Right ventricle myocardium superior (tissue), 1 donor: ENCODE data around the gene MBD1. TPM values are rescaled to one million over a fixed set of nuclear protein-coding genes. Genes with fewer than 3 reads are reported as not detected.
"Not testable (repeated sequence)": the region's sequence is repeated elsewhere in the genome, so short reads cannot be mapped to it uniquely, and the experiment has no call there.

Source experiments
- ATAC-seq: fragments of 200-7000 bp; cut with Tn5 transposase; one replicate; pipeline ENCODE4 v1.9.1; 2020; ENCODE audit warnings: mild to moderate bottlenecking; ENCODE audit not compliant: poor library complexity
- DNase-seq: peaks from one replicate; pipeline ENCODE4 v3.0.0-alpha.2; 2020
- intact Hi-C: fragments of 100-400 bp; cut with DNase I; formaldehyde crosslinking; loops from one replicate; pipeline ENCODE4 v1.11.2; 2022
- long read RNA-seq: library from polyadenylated mRNA; unstranded; transcript quantifications from one replicate; pipeline ENCODE4 v2.0.0, GENCODE V29; 2021
- total RNA-seq: library from RNA; stranded (reverse); fragmentation: NEBNext Ultra II Directional; extraction: Animal tissue kit (Norgen Biotek cat#: 25700); gene quantifications from one replicate; pipeline ENCODE4 v1.2.1, GENCODE V29; 2021
- donor health status: DM: no; HTN: yes; CAD: no; lungs with severe emphysema.

Gene MBD1
- 41.2 TPM for total RNA-seq
- long read RNA-seq, full-length matches to known transcripts, result 29 of 122 reads
- long read RNA-seq, partial matches to known transcripts, result 24 of 122 reads
- long read RNA-seq, other reads (novel, unspliced or antisense), result 69 of 122 reads

- ATAC-seq, result peak; percentile 96
- intact Hi-C loops, result no loop called here
- peak; percentile 98 for DNase-seq
Measured at GRCh38 chr18:50281295-50281971, at the start of gene MBD1. Gene MBD1, minus strand, starts transcription at chr18:50281523. Its CDS starts 1,531 bp downstream, at chr18:50279992.

- DNase-seq (no peak), ATAC-seq (no peak)
- intact Hi-C loops, result no loop called here
Measured at GRCh38 chr18:50330176-50330575, 48.9 kb upstream of the MBD1 start.

GRCh38 chr18:50327983-50328382 lies 46.7 kb upstream of the MBD1 start:
- intact Hi-C loops, result no loop called here
- no peak for ATAC-seq
- no peak for DNase-seq

- intact Hi-C loops, result no loop called here
- ATAC-seq (no peak), DNase-seq (no peak)
Measured at GRCh38 chr18:50320719-50321118, 39.4 kb upstream of the MBD1 start.

GRCh38 chr18:50315100-50315871 lies 34.0 kb upstream of the MBD1 start:
- DNase-seq, result no peak
- intact Hi-C loops, result no loop called here
- ATAC-seq, result no peak

GRCh38 chr18:50313873-50314460 lies 32.6 kb upstream of the MBD1 start:
- DNase-seq, result no peak
- no peak for ATAC-seq
- intact Hi-C loops, result no loop called here

GRCh38 chr18:50313031-50313607 lies 31.8 kb upstream of the MBD1 start:
- intact Hi-C loops, result no loop called here
- DNase-seq (no peak), ATAC-seq (no peak)

GRCh38 chr18:50312296-50313030 lies 31.1 kb upstream of the MBD1 start:
- ATAC-seq (no peak), DNase-seq (no peak)
- intact Hi-C loops, result no loop called here

GRCh38 chr18:50311650-50312049 lies 30.3 kb upstream of the MBD1 start:
- intact Hi-C loops, result no loop called here
- ATAC-seq (no peak), DNase-seq (no peak)

- ATAC-seq (no peak), DNase-seq (no peak)
- intact Hi-C loops, result no loop called here
Measured at GRCh38 chr18:50310080-50310479, 28.8 kb upstream of the MBD1 start.

GRCh38 chr18:50308851-50309250 lies 27.5 kb upstream of the MBD1 start:
- ATAC-seq, DNase-seq, intact Hi-C loops: not testable (repeated sequence)

- ATAC-seq, result peak; percentile 100
- intact Hi-C loops, result no loop called here
Measured at GRCh38 chr18:50307738-50308470, 26.6 kb upstream of the MBD1 start.

GRCh38 chr18:50307400-50307737 lies 26.0 kb upstream of the MBD1 start:
- intact Hi-C loops, result no loop called here
- DNase-seq, result no peak
- ATAC-seq, result no peak

More at GRCh38 chr18:50307738-50308470, 26.6 kb upstream of the MBD1 start:
- peak; percentile 95 for DNase-seq

- intact Hi-C loops, result no loop called here
- DNase-seq, result no peak
- ATAC-seq, result peak; percentile 11
Measured at GRCh38 chr18:50306944-50307343, 25.6 kb upstream of the MBD1 start.

- no peak for DNase-seq
- intact Hi-C loops, result no loop called here
- no peak for ATAC-seq
Measured at GRCh38 chr18:50301074-50301473, 19.8 kb upstream of the MBD1 start.

- ATAC-seq, result no peak
- intact Hi-C loops, result no loop called here
- no peak for DNase-seq
Measured at GRCh38 chr18:50299626-50300388, 18.5 kb upstream of the MBD1 start.
